ENCODE measurements around the gene KCNQ2.

The KCNQ2 gene

DNA sequence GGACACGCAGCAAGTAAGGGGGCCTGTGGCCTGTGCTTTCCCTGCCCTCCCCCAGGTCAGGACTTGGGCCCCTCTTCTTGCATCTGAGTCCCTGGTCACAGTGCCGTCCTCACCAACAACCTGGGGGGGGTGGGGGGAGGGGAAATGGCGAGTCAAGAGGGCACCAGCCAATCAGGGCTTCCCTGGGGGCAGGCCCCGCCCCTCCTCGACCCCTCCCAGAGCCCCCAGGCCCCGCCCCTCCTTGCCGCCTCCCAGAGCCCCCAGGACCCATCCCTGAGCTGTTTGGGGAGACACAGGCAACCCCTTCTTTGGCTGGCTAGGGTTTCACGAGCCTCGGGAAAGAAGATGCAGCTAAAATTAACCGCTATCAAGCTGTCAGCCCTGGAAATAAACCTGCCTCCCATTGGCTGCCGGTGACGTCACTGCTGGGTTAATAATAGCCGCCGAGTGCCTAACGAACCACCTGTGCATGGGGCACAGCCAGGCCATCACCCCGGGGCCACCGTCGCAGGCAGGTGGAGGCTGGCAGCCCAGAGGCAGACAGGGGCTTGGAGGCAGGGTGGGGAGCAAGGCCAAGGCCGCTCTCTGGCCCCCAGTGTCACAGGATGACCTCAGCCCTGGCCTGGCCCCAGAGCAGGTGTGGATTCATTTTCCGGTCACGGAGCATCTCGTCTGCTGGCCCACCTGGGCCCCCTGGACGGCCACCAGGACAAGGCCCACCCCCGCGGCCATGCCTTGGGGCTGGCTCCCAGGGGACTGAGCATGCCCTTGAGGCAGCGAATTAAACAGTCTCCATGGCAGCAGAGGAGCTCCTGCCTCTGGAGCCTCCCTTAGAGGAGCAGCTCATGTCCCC lies 29.6 kb upstream of the KCNQ2 start:
- peak; percentile 99 for DNase-seq

DNA sequence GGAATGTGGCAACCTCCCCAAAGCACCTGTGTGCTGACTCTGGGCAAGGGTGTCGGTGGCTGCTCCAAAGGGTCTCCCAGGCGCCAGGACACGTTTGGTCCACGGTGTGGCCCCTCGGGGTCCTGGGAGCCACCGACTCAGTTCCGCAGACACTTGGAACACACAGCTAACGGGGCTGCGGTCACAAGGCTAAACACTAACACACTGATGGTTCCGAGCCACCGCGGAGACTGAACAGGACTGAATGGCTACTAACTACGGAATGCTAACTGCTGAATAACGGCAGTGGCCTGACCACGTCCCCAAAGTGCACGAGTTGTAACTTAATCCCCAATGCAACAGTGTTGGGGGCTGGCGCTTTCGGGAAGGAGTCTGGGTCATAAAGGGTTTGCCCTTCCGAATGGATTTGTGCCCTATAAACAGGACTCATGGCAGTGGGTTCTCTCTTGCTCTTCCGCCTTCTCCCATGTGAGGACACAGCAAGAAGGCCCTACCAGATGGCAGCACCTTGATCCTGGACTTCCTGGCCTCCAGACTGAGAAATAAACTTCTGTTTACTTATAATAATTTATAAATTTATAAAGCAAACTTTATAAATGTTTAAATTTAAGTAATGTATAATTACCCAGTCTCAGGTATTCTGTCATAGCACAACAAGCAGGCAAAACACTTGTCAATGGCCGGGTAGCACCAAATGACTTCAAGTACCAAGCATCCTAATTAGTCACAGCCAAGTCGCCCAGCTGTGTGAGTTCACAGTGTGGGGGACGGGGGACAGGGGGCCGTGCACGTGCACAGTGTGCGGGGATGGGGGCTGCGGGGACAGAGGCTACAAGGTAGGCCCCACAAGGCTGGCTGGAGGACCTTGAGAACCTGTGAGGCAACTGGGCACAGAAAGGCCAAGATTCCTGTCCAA lies 28.7 kb upstream of the KCNQ2 start:
- peak; percentile 68 for DNase-seq

DNA sequence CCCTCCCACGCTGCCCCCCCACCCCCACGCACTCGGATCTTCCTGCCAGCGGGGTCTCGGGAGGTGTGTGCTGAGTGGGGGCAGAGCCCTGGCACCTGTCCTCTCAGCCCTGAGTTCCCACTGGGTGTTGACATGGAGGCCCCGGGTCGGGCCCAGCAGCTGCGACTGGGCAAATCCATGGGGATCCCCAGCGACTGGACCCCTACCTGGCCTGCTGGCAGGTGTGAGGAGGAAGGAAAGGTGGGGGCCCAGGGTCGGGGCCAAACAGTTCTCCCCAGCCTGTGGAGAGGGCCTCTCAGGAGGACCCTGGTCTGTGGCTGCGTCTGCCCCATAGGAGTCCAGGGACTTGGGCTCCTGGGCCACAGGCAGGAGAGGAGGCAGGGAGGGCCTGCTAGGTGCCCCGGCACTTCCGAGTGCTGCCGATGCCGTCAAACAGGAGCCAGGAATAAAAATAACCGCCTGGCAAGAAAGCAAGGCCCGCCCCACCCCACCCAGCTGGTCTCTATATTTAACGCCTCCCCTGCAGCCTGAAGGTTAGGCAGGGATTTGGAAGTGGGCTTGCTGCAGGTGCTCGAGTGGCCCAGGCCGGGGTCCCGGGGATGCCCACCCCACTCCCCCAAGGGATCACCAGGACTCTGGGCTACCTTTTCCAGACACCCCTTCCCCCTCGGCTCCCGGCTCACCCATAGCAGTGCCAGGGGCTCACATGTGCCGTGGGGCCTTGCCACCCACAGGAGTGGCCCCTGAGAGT lies 27.9 kb upstream of the KCNQ2 start:
- peak; percentile 11 for DNase-seq

DNA sequence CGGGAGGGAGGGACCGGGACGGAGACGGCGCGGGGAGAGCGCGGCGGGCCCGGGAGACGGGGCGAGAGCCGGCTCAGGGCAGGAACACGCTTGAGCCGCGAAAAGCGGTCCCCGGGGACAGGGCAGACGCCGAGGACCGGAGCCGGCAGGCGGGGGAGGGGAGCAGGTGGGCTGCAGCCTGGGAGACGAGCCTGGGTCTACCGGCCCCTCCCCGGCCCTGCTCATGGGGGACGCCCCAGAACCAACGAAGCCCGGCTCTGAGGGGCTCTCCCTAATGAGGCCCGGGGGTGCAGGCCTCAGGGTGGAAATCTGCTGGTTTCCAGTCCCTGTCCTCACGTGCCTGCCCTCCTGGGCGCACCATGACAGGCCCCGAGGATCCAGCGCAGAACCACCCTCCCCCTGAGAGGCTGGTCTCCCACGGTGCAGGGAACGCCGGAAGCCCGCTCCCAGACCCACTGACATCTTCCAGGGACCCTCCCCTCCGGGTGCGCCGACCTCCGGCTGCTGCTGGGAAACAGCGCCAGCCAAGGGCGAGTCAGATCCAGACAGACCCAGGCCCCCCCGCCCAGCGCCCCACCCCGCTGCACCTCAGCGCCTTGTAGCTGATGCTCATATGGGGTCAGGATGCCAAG lies 27.0 kb upstream of the KCNQ2 start:
- DNase-seq: peak; percentile 75

DNA sequence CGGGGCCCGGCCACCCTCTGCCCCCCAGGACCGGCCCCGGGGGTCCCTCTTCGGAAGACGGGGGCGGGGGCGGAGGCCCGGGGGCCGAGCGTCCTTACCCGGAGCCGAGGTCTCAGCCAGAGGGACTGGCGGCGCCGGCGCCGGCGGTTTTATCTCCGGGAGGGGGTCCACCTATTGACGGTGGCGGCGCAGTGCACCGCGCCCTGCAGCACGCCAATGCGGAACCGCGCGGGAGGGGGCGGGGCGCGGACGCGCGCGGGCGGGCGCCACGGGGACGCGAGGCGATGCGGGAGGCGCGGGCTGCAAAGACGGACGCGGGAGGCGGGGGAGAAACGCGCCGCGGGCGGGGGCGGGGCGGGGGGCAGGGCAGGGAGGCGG lies 26.5 kb upstream of the KCNQ2 start, which contains the start of gene EEF1A2:
Gene EEF1A2 (minus strand): TSS at position 124 of the 378 bp plus-strand sequence. CDS start 1,320 bp downstream, outside the sequence.
- peak; percentile 75 for DNase-seq

DNA sequence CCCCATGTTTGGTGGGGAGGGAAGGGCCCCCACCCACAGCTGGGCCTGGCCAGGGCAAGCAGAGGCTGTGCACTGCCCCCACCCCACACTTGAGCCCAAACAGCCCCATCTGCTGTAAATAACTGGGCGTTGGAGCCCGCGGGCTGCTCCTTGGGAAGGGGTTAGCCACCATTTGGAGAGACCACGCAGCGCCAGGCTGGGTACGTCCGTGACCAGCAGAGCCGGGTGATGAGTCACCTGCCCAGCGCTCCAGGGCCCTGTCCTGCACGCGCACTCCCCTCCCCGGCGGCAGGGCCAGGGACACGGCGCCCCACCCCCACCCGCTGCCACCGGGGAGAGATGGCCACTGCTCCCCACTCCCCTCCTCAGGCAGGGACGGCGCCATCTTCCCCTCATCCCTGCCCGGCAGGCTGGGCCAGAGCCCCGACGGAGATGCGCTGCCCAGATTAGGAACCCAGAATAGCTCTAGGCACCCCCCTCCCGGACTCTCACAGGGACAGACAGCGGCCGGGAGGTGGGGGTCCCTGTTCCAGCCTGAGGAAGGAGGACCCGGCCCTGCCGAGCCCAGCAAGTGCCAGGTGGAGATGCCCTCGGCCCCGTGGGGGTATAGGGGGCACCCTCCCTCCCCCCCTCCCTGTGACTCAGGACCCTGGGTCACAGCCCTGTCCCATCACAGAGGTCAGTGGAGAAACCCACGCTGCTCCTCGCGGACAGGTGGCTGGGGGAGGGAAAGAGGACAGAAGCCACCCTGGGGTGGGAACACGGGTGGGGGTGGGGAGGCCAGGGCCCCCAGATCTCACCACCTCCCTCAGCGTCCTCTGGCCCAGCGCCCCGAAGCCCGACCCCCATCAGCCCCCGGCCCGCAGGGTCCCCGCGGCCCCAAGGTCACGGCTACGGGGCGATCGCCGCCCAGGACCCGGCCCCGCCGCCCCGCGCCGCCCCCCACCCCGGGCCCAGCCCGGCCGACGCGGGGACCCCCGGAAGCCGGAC lies 25.8 kb upstream of the KCNQ2 start:
- peak; percentile 44 for DNase-seq

DNA sequence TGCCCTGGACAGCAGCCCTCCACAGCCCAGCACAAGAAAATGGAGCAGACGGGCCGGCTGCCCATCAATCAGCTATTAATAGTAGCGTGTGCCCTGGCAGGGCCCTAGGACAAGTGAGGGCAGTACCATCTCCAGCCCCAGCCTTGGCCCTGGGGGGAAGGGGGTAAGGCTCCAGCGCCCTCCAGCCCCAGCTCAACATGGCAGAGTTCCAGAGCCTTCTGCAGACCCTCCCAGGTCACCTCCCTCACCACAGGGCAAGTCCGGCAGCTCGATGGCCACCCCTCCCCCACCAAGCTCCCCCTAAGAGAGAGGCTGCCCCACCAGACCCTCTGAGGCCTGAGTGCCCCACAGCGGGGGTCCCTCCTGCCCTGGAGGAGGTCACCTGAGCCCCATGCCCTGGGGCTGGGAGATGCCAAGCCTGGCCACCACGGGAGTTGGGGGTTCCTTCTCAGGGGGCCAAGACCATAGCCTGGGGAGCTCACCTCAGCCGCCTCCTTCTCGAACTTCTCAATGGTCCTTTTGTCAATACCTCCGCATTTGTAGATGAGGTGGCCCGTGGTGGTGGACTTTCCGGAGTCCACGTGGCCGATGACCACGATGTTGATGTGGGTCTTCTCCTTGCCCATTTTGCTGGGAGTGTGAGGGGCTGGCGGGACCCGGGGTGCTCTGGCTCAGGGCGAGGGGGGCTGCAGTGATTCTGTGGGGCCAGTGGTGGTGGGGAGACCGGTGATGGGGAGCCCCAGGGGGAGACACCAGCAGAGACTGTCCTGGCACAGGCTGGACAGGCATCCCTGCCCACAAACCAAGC lies 24.9 kb upstream of the KCNQ2 start:
- no peak for DNase-seq

DNA sequence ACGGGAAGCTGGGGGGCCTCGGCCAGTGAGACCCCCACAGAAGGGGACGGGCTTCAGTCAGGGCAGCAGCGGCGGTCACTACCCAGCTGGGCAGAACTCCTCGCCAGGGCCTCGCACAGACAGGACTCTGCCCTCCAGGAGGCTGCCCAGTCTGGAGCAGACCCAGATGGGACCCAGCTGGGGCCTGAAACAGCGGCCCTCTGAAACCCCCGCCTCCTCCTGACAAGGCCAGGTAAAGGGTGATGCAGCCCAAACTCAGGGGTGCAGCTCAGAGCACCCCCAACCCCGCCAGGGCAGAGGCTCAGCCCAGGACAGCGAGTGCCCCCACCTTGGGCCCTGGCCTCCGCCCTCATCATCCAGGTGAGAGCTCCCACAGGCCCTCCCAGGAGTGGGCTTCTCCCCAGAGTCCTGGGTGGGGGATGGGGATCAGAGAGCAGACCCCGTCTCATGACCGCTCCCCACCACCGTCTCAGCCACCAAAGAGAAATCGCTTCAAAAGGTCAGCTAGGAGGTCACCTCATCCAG lies 24.2 kb upstream of the KCNQ2 start:
- DNase-seq: no peak

DNA sequence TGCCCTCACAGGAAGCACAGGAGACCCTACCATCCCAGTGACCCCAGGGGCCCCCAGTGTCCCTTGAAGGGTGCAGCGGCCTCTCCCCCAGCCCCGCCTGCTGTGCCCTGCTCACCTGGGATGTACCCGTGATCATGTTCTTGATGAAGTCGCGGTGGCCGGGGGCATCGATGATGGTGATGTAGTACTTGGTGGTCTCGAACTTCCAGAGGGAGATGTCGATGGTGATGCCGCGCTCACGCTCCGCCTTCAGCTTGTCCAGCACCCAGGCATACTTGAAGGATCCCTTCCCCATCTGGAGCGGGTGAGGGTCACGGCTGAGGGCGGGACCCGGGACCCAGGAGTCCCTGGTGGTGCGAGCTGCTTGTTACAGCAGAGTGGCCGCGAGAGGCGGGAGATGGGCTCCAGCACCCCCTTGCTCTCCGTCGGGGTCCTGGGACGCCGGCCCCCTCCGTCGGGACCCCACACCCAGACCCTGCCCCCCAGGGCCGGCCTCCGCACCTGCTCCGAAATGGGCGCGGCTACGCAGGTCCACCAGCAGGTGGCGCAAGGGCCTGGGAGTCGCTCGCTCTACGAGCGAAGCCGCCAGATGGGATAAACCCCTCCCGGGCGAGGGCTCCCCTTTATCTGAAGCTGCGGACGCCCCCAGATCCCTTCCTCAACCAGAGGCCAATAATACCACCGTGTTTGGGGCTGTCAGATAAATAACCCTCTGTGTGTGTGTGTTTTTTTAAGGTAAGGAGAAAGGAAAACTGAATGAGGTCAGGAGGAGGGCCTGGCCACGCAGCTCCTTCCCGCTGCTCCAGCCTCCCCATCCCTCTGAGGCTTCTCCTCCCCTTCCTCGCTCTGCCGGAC lies 23.5 kb upstream of the KCNQ2 start:
- peak; percentile 63 for DNase-seq

DNA sequence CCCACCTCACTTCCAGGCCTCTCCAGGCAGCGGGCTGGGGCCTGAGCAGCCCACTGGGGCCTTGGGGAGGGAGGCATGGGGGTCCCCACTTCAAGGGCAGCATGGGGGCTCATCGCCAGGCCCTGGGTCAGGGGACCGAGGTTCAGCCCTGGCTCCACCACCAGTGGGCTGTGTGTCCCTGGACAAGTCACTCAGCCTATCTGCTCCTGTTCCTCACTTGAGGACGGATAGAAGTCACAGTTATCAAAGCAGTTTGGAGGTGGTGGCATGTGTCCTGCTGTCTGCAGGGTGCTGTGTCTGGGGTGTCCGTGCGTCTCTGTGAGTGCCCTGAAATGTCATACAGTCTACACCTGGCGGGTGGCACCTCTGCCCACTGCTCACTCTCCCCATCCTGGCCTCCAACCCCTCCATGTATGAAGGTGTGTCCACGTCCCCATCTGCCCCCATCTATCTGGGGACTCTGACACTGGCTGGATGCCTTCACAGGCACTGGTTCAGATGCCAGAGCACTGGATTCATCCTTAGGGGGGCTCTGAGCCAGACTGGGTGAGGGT lies 22.8 kb upstream of the KCNQ2 start:
- no peak for DNase-seq

DNA sequence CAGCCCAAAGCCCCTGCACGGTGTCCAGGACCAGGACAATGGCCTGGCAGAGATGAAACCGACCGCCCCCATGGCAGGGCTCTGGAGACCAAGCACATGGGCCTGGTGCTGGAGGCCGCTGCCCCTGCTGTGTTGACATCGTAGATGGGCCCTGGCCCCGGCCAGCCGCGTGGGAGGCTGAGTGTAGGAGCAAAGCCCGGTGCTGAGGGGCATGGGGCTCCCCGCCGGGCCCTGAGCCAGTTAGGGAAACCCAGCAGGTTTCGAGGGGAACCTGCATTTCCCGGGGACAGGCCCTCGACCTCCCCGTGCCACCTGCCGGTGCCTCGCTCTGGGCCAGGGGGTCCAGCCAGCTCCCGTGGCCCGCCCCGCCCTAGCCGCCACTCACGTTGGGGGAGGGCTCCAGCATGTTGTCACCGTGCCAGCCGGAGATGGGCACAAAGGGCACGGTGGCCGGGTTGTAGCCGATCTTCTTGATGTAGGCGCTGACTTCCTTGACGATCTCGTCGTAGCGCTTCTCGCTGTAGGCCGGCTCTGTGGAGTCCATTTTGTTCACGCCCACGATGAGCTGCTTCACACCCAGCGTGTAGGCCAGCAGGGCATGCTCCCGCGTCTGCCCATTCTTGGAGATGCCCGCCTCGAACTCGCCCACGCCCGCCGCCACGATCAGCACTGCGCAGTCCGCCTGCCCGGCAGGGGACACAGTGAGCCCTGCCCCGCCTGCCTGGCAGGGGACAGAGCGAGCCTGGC lies 22.1 kb upstream of the KCNQ2 start:
- DNase-seq: no peak

DNA sequence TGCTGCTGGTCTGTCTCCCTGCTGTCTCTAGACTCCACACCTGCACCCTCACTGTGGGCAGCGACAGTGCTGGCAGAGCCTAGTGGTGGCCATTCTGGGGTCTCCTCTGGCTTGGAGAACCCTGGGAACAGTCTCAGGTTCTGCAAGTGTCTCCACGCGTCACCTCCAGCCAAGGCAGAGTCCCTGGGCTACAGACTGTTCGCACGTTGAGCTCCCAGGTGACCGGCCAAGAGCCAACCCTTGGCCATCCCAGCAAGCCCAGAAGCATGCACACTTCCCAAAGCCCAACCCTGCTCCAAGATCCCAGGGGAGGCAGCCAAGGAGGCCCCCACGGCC lies 21.6 kb upstream of the KCNQ2 start:
- DNase-seq: no peak

DNA sequence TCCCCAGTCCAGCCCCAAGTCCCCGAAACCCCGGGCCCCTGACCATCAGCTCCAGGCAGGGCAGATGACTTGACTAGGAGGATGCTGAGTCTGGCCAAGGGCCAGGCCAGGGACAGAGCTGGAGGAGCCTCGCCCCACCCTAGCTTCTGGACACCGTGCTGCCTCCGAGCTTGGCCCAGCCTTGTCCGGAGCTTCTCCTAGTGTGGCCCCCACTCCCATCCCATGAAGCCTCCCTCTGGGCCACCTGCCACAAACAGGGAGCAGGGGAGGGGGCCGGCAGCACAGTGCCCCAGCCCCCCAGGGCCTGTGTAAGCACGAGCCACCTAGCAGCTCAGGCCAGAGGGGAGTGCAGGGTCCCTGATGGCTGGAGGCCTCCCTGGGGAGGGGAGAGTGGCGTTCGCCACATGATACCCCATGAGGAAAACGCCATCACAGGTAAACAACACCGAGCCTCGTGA lies 21.1 kb upstream of the KCNQ2 start:
- no peak for DNase-seq

DNA sequence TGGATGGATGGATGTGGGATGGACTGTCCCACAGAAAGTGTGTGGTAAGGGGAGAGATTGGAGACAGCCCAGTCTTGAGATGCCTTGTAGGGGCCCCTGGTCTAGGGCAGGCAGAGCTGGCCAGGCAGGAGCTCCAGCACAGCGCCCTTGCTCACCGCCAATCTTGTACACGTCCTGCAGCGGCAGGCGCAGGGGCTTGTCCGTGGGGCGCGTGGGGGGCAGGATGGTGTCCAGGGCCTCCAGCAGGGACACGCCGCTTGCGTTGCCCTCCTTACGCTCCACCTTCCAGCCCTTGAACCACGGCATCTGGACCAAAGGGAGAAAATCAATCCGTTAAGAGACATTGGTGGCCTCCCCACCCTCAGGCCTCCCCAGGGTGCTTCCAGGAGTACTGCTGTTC lies 20.5 kb upstream of the KCNQ2 start:
- DNase-seq: no peak

DNA sequence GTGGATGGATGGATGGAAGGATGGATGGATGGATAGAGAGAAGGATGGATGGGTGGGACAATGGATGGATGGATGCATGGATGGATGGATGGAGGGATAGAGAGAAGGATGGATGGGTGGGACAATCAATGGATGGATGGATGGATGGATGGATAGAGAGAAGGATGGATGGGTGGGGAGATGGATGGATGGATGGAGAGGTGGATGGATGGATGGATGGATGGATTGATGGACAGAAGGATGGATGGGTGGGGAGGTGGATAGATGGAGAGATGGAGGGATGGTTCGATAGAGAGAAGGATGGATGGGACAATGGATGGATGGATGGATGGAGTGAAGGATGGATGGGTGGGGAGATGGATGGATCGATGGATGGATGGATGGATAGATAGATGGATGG lies 20.1 kb upstream of the KCNQ2 start:
- no peak for DNase-seq

DNA sequence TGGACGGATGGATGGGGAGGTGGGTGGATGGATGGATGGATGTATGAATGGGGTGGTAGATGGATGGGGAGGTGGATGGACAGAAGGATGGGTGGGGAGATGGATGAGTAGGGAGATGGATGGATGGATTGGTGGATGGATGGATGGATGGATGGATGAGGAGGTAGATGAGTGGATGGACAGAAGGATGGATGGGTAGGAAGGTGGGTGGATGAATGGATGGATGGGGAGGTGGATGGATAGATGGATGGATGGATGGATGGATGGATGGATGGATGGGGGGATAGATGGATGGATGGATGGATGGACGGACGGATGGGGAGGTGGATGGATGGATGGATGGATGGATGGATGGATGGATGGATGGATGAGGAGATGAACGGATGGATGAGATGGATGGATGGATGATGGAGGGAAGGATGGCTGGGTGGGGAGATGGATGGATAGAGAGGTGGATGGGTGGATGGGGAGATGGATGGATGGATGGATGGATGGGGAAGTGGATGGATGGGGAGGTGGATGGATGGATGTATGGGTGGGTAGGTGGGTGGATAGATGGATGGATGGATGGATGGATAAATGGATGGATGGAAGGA lies 19.3 kb upstream of the KCNQ2 start:
- DNase-seq: no peak

DNA sequence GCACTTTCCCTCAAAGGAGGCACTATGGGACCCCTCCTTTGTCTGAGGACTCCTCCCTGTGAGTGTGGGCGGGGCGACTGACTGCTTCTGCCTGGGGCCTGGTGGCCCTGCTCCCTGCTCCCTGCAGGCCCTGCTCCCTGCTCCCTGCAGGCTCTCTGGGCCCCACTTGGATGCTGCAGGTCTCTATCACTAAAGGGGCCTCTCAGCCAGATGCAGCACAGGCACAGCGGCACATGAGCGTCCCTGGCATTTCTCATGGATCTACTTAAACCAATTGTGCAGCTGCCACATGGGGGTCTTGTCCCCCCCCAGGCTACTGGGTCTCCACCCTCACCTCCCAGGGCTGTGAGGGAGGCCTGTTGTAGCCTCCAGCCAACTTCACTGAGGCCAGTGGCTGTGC lies 18.6 kb upstream of the KCNQ2 start:
- no peak for DNase-seq

DNA sequence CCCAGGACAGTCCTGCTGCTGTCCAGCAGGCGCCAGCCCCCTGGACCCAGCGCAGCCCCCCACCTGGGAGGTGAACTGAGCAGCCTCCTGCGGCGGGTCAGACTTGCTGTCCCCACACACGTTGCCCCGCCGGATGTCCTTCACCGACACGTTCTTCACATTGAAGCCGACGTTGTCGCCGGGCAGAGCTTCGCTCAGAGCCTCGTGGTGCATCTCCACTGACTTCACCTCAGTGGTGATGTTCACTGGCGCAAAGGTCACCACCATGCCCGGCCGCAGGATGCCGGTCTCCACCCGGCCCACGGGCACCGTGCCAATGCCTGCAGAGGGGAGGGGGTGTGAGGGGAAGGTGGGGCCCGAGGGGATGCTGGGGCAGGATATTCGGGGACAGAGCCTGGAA lies 18.0 kb upstream of the KCNQ2 start:
- DNase-seq: no peak

Measured in NCI-H2171 treated with DMSO at 0.1 percent for 48 hours (cell line).